K562 (cell line): ENCODE measurements around the gene TMEM209. TPM values are rescaled to one million over a fixed set of nuclear protein-coding genes. Genes with fewer than 3 reads are reported as not detected.
"Not testable (repeated sequence)": the region's sequence is repeated elsewhere in the genome, so short reads cannot be mapped to it uniquely, and the experiment has no call there.

Experiments used
- ATAC-seq: fragments of 200-7000 bp; cut with Tn5 transposase; 3 replicates; pipeline ENCODE4 v1.9.1; 2020; ENCODE audit warnings: moderate library complexity
- BruUV-seq: library from RNA; stranded (reverse); fragments of 400-500 nt; replicated peaks from 2 replicates; lab custom pipeline; 2021; lab: Mats Ljungman, UMichigan
- CTCF ChIA-PET: fragments of 300-600 bp; formaldehyde crosslinking; extraction: SDS; loops from one replicate; lab custom pipeline; 2021; ENCODE audit warnings: low intra/inter-chr PET ratio; lab: Yijun Ruan, JAX
- POLR2A ChIA-PET: fragments of 300-600, 350-650 bp; sonication (Branson Sonifier 250); formaldehyde crosslinking; extraction: SDS; loops from one replicate; lab custom pipeline; 2021; ENCODE audit warnings: antibody characterized with exemption, inconsistent platforms; lab: Yijun Ruan, JAX
- DNase-seq, 4 experiments: peaks; one replicate each; pipeline versions ENCODE4 v3.0.0 to v3.0.0-alpha.2; 2011 to 2018; ENCODE audit warnings: low spot score in 3 of 4, mixed read lengths in 3 of 4; ENCODE audit errors: extremely low read depth in 1 of 4
- FAIRE-seq: peaks from 2 replicates; lab custom pipeline; 2011; peaks lifted over from hg19 to GRCh38; lab: Jason Lieb, UNC
- H2AFZ ChIP-seq: 2 replicates; pipeline ENCODE4 v1.6.0; 2011; ENCODE audit warnings: low read depth, low read length, control low read depth, inconsistent platforms
- H3K27ac ChIP-seq: fragments of 200-600 bp; 3 replicates; pipeline ENCODE4 v1.8.0; 2011; ENCODE audit warnings: low read depth, mild to moderate bottlenecking, control low read depth, inconsistent platforms, low read length, moderate library complexity, mixed read lengths; ENCODE audit errors: extremely low read depth
- H3K27me3 ChIP-seq, 2 experiments: fragments of 300-600 bp in 1 of 2; 2 replicates in 1 of 2; 3 replicates in 1 of 2; pipeline versions ENCODE4 v1.6.0 to v1.8.0; 2011; ENCODE audit warnings: inconsistent platforms in 2 of 2, low read length in 2 of 2, mild to moderate bottlenecking in 1 of 2, mixed read lengths in 1 of 2, moderate library complexity in 1 of 2; ENCODE audit not compliant: control insufficient read depth in 2 of 2, insufficient read depth in 2 of 2
- H3K36me3 ChIP-seq: fragments of 300-600 bp; 3 replicates; pipeline ENCODE4 v1.8.0; 2011; ENCODE audit warnings: mild to moderate bottlenecking, low read length, inconsistent platforms; ENCODE audit not compliant: control insufficient read depth, insufficient read depth
- H3K4me1 ChIP-seq, 2 experiments: fragments of 200-600 bp in 1 of 2; replicated peaks in 1 of 2; 2 replicates in 1 of 2; 3 replicates in 1 of 2; pipeline versions ENCODE4 v1.5.1 to v1.8.0; 2011; ENCODE audit warnings: inconsistent platforms in 2 of 2, low read length in 2 of 2, mild to moderate bottlenecking in 1 of 2, mixed read lengths in 1 of 2, moderate library complexity in 1 of 2; ENCODE audit not compliant: control insufficient read depth in 2 of 2, insufficient read depth in 2 of 2
- H3K4me2 ChIP-seq: 2 replicates; pipeline ENCODE4 v1.6.1; 2011; ENCODE audit warnings: low read length, control low read depth, inconsistent platforms, mixed read lengths; ENCODE audit not compliant: insufficient read depth
- H3K4me3 ChIP-seq: fragments of 200-600 bp; sonication (generic), shearing (Covaris generic); 2 replicates; pipeline ENCODE4 v1.5.1; 2016; ENCODE audit warnings: control low read depth, inconsistent platforms
- H3K79me2 ChIP-seq: fragments of 200-600 bp; 3 replicates; pipeline ENCODE4 v1.8.0; 2011; ENCODE audit warnings: low read length, inconsistent platforms; ENCODE audit not compliant: control insufficient read depth, insufficient read depth
- H3K9ac ChIP-seq, 2 experiments: 2 replicates each; pipeline versions ENCODE4 v1.6.0 to v1.6.1; 2011; ENCODE audit warnings: low read depth in 2 of 2, low read length in 2 of 2, control low read depth in 1 of 2, inconsistent platforms in 1 of 2, mild to moderate bottlenecking in 1 of 2, mixed read lengths in 1 of 2; ENCODE audit not compliant: insufficient read depth in 1 of 2
- H3K9me1 ChIP-seq: one replicate; pipeline ENCODE4 v1.6.0; 2011; ENCODE audit warnings: inconsistent platforms, mild to moderate bottlenecking, low read length, moderate library complexity; ENCODE audit not compliant: control insufficient read depth, insufficient read depth
- H3K9me3 ChIP-seq: replicated peaks from 2 replicates; pipeline ENCODE4 v1.5.1; 2011; ENCODE audit warnings: low read depth, low read length, inconsistent platforms; ENCODE audit not compliant: control insufficient read depth, insufficient read depth
- H4K20me1 ChIP-seq: replicated peaks from 2 replicates; pipeline ENCODE4 v1.6.1; 2011; ENCODE audit warnings: low read length, inconsistent platforms, mixed read lengths; ENCODE audit not compliant: control insufficient read depth, insufficient read depth
- WGBS: fragments of 100-300 bp; shearing (Covaris generic); methylation state at CpG from one replicate; pipeline ENCODE4 v1.1.6; 2016; ENCODE audit warnings: low coverage, mixed read lengths; ENCODE audit not compliant: insufficient coverage; ENCODE audit errors: missing lambda C conversion rate; 5-methylcytosine and 5-hydroxymethylcytosine counted together
- in situ Hi-C: fragments of 300-500 bp; cut with MboI; formaldehyde crosslinking; loops from 4 replicates; pipeline ENCODE4 v1.15.0; 2018; ENCODE audit warnings: inconsistent platforms, mixed read lengths
- intact Hi-C: fragments of 100-400 bp; cut with micrococcal nuclease; formaldehyde crosslinking; loops from 2 replicates; pipeline ENCODE4 v1.14.2; 2022
- polyA plus RNA-seq, 8 experiments: library from polyadenylated mRNA; depleted of rRNA in 4 of 8; stranded (reverse) in 5 of 8; unstranded in 3 of 8; fragments of >200 nt; fragmentation: Nextera tagmentation in 2 of 8; fragmentation: Illumina TruSeq in 1 of 8; extraction: Ambion mirVana in 2 of 8; extraction: Trizol in 1 of 8; gene quantifications; 2 replicates each; pipeline versions ENCODE4 v1.2.1 to v1.2.3, GENCODE V29; 2011 to 2014; ENCODE audit warnings: inconsistent platforms in 1 of 8, missing spikeins in 1 of 8
- total RNA-seq, 7 experiments: library from RNA; depleted of rRNA in 6 of 7; stranded (reverse); fragments of >200 nt in 6 of 7; fragmentation: Illumina TruSeq in 2 of 7; extraction: Trizol in 2 of 7; gene quantifications; 2 replicates each; pipeline versions ENCODE4 v1.2.1 to v1.2.3, GENCODE V29; 2011 to 2021; ENCODE audit warnings: low replicate concordance in 1 of 7
- TF ChIP-seq, protein P1 (sequence below), 2 experiments: fragments of 450-650 bp; IDR thresholded peaks; 2 replicates each; pipeline ENCODE4 v1.6.1; 2018; ENCODE audit warnings: mild to moderate bottlenecking in 2 of 2, low read depth in 1 of 2; ENCODE audit not compliant: partially characterized antibody in 2 of 2

Gene TMEM209
- total and polyA plus RNA-seq, 9 of the 15 experiments (the other 6 are each of a cell fraction or from before 2014, with no cell fraction given): 36.8 to 116 (median 76.6) TPM

- H2AFZ ChIP-seq, ATAC-seq, BruUV-seq, H4K20me1 ChIP-seq, H3K4me3 ChIP-seq, H3K27ac ChIP-seq, FAIRE-seq, H3K9me1 ChIP-seq, H3K4me1 ChIP-seq, POLR2A ChIA-PET, DNase-seq, H3K4me2 ChIP-seq, H3K79me2 ChIP-seq, in situ Hi-C loops, H3K9ac ChIP-seq, H3K27me3 ChIP-seq, CTCF ChIA-PET, H3K36me3 ChIP-seq, H3K9me3 ChIP-seq: not testable (repeated sequence)
- 20% methylated on average over 3 of the region's 3 CpGs for WGBS
- TF ChIP-seq, protein P1, sequence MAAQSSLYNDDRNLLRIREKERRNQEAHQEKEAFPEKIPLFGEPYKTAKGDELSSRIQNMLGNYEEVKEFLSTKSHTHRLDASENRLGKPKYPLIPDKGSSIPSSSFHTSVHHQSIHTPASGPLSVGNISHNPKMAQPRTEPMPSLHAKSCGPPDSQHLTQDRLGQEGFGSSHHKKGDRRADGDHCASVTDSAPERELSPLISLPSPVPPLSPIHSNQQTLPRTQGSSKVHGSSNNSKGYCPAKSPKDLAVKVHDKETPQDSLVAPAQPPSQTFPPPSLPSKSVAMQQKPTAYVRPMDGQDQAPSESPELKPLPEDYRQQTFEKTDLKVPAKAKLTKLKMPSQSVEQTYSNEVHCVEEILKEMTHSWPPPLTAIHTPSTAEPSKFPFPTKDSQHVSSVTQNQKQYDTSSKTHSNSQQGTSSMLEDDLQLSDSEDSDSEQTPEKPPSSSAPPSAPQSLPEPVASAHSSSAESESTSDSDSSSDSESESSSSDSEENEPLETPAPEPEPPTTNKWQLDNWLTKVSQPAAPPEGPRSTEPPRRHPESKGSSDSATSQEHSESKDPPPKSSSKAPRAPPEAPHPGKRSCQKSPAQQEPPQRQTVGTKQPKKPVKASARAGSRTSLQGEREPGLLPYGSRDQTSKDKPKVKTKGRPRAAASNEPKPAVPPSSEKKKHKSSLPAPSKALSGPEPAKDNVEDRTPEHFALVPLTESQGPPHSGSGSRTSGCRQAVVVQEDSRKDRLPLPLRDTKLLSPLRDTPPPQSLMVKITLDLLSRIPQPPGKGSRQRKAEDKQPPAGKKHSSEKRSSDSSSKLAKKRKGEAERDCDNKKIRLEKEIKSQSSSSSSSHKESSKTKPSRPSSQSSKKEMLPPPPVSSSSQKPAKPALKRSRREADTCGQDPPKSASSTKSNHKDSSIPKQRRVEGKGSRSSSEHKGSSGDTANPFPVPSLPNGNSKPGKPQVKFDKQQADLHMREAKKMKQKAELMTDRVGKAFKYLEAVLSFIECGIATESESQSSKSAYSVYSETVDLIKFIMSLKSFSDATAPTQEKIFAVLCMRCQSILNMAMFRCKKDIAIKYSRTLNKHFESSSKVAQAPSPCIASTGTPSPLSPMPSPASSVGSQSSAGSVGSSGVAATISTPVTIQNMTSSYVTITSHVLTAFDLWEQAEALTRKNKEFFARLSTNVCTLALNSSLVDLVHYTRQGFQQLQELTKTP (IDR thresholded peaks at IDR 0.05; ENCODE audit: low read depth in 1 of 2, partially characterized antibody in 2 of 2): peak in 1 of 2 experiments; percentile 93
- intact Hi-C loops: loop anchor here (10.0 kb wide), 2 partner anchors 235 to 585 kb away; no protein-coding TSS in a partner anchor
Measured at GRCh38 chr7:130249626-130250025, 44.4 kb upstream of the TMEM209 start.
